ENCODE data around the gene ADAM12.
A peak's percentile ranks its signal among the peaks of the same experiment; 100 is the strongest.
"Not testable (repeated sequence)": the region's sequence is repeated elsewhere in the genome, so short reads cannot be mapped to it uniquely, and the experiment has no call there.

The ADAM12 gene

GRCh38 chr10:126255313-126255712, 133.0 kb downstream of the ADAM12 start:
- DNase-seq = no peak

- DNase-seq = no peak
These were observed 134.7 kb downstream of the ADAM12 start for GRCh38 chr10:126253611-126253998.

GRCh38 chr10:126252884-126253610, 135.2 kb downstream of the ADAM12 start:
- no peak for DNase-seq

- DNase-seq = no peak
These were observed 136.4 kb downstream of the ADAM12 start for GRCh38 chr10:126251778-126252407.

GRCh38 chr10:126250527-126251310, 137.6 kb downstream of the ADAM12 start:
- DNase-seq = no peak

GRCh38 chr10:126250045-126250444, 138.2 kb downstream of the ADAM12 start:
- no peak for DNase-seq

- DNase-seq = no peak
These were observed 140.8 kb downstream of the ADAM12 start for GRCh38 chr10:126247446-126247975.

GRCh38 chr10:126246396-126246795, 141.9 kb downstream of the ADAM12 start:
- DNase-seq = not testable (repeated sequence)

- DNase-seq = no peak
These were observed 142.8 kb downstream of the ADAM12 start for GRCh38 chr10:126245501-126245900.

GRCh38 chr10:126243971-126244370, 144.3 kb downstream of the ADAM12 start:
- DNase-seq = no peak

GRCh38 chr10:126243306-126243705, 145.0 kb downstream of the ADAM12 start:
- DNase-seq = no peak

GRCh38 chr10:126242397-126243260, 145.6 kb downstream of the ADAM12 start:
- DNase-seq = peak; percentile 55

- no peak for DNase-seq
These were observed 147.8 kb downstream of the ADAM12 start for GRCh38 chr10:126240483-126240882.

GRCh38 chr10:126239844-126240243, 148.4 kb downstream of the ADAM12 start:
- no peak for DNase-seq

- no peak for DNase-seq
These were observed 152.1 kb downstream of the ADAM12 start for GRCh38 chr10:126235979-126236851.

GRCh38 chr10:126235091-126235978, 152.9 kb downstream of the ADAM12 start:
- DNase-seq = no peak

GRCh38 chr10:126234630-126235029, 153.6 kb downstream of the ADAM12 start:
- DNase-seq = no peak

- no peak for DNase-seq
These were observed 154.8 kb downstream of the ADAM12 start for GRCh38 chr10:126233182-126234148.

GRCh38 chr10:126230587-126230986, 157.7 kb downstream of the ADAM12 start:
- DNase-seq = no peak
